Measurements from ENCODE around the gene BOD1.
"Not testable (repeated sequence)": the region's sequence is repeated elsewhere in the genome, so short reads cannot be mapped to it uniquely, and the experiment has no call there.

The BOD1 gene

GRCh38 chr5:173614591-173614990, 1.9 kb downstream of the BOD1 start:
- no peak for DNase-seq

GRCh38 chr5:173613433-173614159, 2.9 kb downstream of the BOD1 start:
- DNase-seq, result no peak

- DNase-seq, result no peak
Observed at GRCh38 chr5:173612948-173613347, 3.5 kb downstream of the BOD1 start.

- no peak for DNase-seq
Observed at GRCh38 chr5:173611706-173612105, 4.7 kb downstream of the BOD1 start.

- no peak for DNase-seq
Observed at GRCh38 chr5:173604141-173604540, 12.3 kb downstream of the BOD1 start.

GRCh38 chr5:173602423-173602822, 14.0 kb downstream of the BOD1 start:
- no peak for DNase-seq

- no peak for DNase-seq
Observed at GRCh38 chr5:173598686-173599085, 17.8 kb downstream of the BOD1 start.

- DNase-seq, result no peak
Observed at GRCh38 chr5:173597304-173597703, 19.1 kb downstream of the BOD1 start.

- DNase-seq, result no peak
Observed at GRCh38 chr5:173595841-173596240, 20.6 kb downstream of the BOD1 start.

- DNase-seq, result no peak
Observed at GRCh38 chr5:173594061-173594460, 22.4 kb downstream of the BOD1 start.

GRCh38 chr5:173592050-173592669, 24.3 kb downstream of the BOD1 start:
- DNase-seq, result no peak

- DNase-seq, result no peak
Observed at GRCh38 chr5:173591056-173591514, 25.4 kb downstream of the BOD1 start.

- no peak for DNase-seq
Observed at GRCh38 chr5:173590436-173591055, 25.9 kb downstream of the BOD1 start.

- not testable (repeated sequence) for DNase-seq
Observed at GRCh38 chr5:173586133-173586532, 30.3 kb downstream of the BOD1 start.

GRCh38 chr5:173583346-173583745, 33.1 kb downstream of the BOD1 start:
- no peak for DNase-seq

GRCh38 chr5:173582216-173583111, 34.0 kb downstream of the BOD1 start:
- no peak for DNase-seq

GRCh38 chr5:173581408-173582215, 34.8 kb downstream of the BOD1 start:
- no peak for DNase-seq

GRCh38 chr5:173578947-173579615, 37.4 kb downstream of the BOD1 start:
- DNase-seq, result no peak

- no peak for DNase-seq
Observed at GRCh38 chr5:173577817-173578216, 38.6 kb downstream of the BOD1 start.

GRCh38 chr5:173577166-173577565, 39.3 kb downstream of the BOD1 start:
- DNase-seq, result no peak

GRCh38 chr5:173575985-173576384, 40.5 kb downstream of the BOD1 start:
- DNase-seq, result no peak

- no peak for DNase-seq
Observed at GRCh38 chr5:173574983-173575382, 41.5 kb downstream of the BOD1 start.
